Osteoblast (primary cell): Measurements from ENCODE around the gene MARCHF3. TPM values are rescaled to one million over a fixed set of nuclear protein-coding genes. Genes with fewer than 3 reads are reported as not detected.
"Not testable (repeated sequence)": the region's sequence is repeated elsewhere in the genome, so short reads cannot be mapped to it uniquely, and the experiment has no call there.

ENCODE experiments used
- DNase-seq: peaks from one replicate; pipeline ENCODE4 v3.0.0; 2011; ENCODE audit warnings: low spot score, mixed read lengths; ENCODE audit not compliant: insufficient read length; ENCODE audit errors: missing footprints
- H2AFZ ChIP-seq: 2 replicates; pipeline ENCODE4 v1.6.0; 2011; ENCODE audit warnings: mild to moderate bottlenecking, low read length
- H3K27ac ChIP-seq: 2 replicates; pipeline ENCODE4 v1.5.1; 2011; ENCODE audit warnings: mild to moderate bottlenecking, low read depth, low read length, moderate library complexity
- H3K27me3 ChIP-seq: 2 replicates; pipeline ENCODE4 v1.6.0; 2012; ENCODE audit warnings: mild to moderate bottlenecking, control low read depth, inconsistent platforms, low read length, moderate library complexity; ENCODE audit not compliant: insufficient read depth
- H3K36me3 ChIP-seq: 2 replicates; pipeline ENCODE4 v1.5.1; 2011; ENCODE audit warnings: mild to moderate bottlenecking, low read length, control low read depth, moderate library complexity; ENCODE audit not compliant: insufficient read depth
- H3K4me1 ChIP-seq: 2 replicates; pipeline ENCODE4 v1.5.1; 2011; ENCODE audit warnings: mild to moderate bottlenecking, low read length, control low read depth, moderate library complexity; ENCODE audit not compliant: insufficient read depth
- H3K4me2 ChIP-seq: 2 replicates; pipeline ENCODE4 v1.6.0; 2011; ENCODE audit warnings: mild to moderate bottlenecking, low read length; ENCODE audit not compliant: insufficient read depth
- H3K4me3 ChIP-seq: fragments of 200-600 bp; sonication (generic); 3 replicates; pipeline ENCODE4 v1.5.1; 2012; ENCODE audit warnings: mild to moderate bottlenecking, low read length, inconsistent platforms; ENCODE audit not compliant: insufficient read depth
- H3K79me2 ChIP-seq: 2 replicates; pipeline ENCODE4 v1.6.0; 2012; ENCODE audit warnings: mild to moderate bottlenecking, low read length, control low read depth, inconsistent platforms; ENCODE audit not compliant: insufficient read depth
- H3K9me3 ChIP-seq: 2 replicates; pipeline ENCODE4 v1.5.1; 2011; ENCODE audit warnings: low read depth, low read length, control low read depth
- H4K20me1 ChIP-seq: 2 replicates; pipeline ENCODE4 v1.6.0; 2012; ENCODE audit warnings: mild to moderate bottlenecking, low read length, control low read depth; ENCODE audit not compliant: insufficient read depth
- total RNA-seq: library from RNA; depleted of rRNA; stranded (reverse); fragments of >200 nt; gene quantifications from 2 replicates; pipeline ENCODE4 v1.2.3, GENCODE V29; 2012
- TF ChIP-seq, protein P1 (sequence below): IDR thresholded peaks from 2 replicates; pipeline ENCODE4 v1.5.1; 2011; ENCODE audit warnings: mild to moderate bottlenecking, low read depth, low read length, moderate library complexity; ENCODE audit errors: extremely low read depth

MARCHF3 gene
- total RNA-seq, 1 donor: 2.2 TPM

GRCh38 chr5:126900796-126901195 is 129.6 kb downstream of the MARCHF3 start:
- Histone ChIP-seq H3K27ac (no peak overlapping the region), H3K9me3 (no peaks in the 10 kb centered on the region), H3K4me1 (no peaks in the 10 kb centered on the region), H3K4me3 (no peak overlapping the region), H2AFZ (no peak overlapping the region), H3K79me2 (no peaks in the 10 kb centered on the region), H4K20me1 (no peaks in the 10 kb centered on the region), H3K4me2 (no peak overlapping the region), H3K27me3 (no peaks in the 10 kb centered on the region), H3K36me3 (no peaks in the 10 kb centered on the region)
- no peak for DNase-seq
- TF ChIP-seq, protein P1, sequence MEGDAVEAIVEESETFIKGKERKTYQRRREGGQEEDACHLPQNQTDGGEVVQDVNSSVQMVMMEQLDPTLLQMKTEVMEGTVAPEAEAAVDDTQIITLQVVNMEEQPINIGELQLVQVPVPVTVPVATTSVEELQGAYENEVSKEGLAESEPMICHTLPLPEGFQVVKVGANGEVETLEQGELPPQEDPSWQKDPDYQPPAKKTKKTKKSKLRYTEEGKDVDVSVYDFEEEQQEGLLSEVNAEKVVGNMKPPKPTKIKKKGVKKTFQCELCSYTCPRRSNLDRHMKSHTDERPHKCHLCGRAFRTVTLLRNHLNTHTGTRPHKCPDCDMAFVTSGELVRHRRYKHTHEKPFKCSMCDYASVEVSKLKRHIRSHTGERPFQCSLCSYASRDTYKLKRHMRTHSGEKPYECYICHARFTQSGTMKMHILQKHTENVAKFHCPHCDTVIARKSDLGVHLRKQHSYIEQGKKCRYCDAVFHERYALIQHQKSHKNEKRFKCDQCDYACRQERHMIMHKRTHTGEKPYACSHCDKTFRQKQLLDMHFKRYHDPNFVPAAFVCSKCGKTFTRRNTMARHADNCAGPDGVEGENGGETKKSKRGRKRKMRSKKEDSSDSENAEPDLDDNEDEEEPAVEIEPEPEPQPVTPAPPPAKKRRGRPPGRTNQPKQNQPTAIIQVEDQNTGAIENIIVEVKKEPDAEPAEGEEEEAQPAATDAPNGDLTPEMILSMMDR: no peak

GRCh38 chr5:126899476-126899875 is 130.9 kb downstream of the MARCHF3 start:
- Histone ChIP-seq H3K36me3 (no peaks in the 10 kb centered on the region), H3K79me2 (no peaks in the 10 kb centered on the region)
- TF ChIP-seq, protein P1: no peak

DNA sequence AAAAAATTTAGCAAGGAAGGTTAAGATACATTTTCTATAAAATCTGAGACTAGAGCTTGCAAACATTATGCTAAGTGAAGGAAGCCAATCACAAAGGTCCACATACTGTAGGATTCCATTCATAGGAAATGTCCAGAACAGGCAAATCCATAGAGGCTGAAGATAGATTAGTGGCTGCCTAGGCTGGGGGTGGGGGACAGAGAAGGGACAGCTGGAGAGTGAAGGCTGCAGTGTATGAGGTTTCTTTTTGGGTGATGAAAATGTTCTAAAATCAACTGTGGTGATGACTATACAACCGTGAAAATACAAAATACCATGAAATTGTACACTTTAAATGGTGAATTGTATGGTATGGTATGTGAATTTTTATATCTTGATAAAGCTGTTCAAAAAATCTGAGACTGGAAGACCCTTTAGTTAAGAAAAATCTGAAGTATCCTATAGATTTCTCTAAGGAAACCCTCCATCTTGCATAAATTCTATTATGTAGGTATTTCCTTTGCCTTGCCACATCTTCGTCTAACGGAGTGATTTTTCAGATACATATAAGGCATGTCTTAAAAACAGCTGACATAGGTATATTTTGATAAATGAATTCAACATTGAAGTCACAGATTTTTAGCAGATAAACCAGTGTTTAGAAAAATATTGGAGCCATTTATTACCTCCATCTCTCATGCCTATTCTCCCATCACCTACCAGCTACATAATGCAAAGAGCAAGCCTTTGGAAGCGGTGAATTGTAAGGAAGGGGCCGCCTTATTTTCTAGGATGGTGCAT is 132.3 kb downstream of the MARCHF3 start:
- no peaks in the 10 kb centered on the region for H3K27me3 ChIP-seq
- H4K20me1 ChIP-seq: no peaks in the 10 kb centered on the region
- H3K36me3 ChIP-seq: no peaks in the 10 kb centered on the region
- no peaks in the 10 kb centered on the region for H3K79me2 ChIP-seq
- TF ChIP-seq, protein P1: no peak
- no peak overlapping the region for H2AFZ ChIP-seq
- H3K4me1 ChIP-seq: no peaks in the 10 kb centered on the region
- no peaks in the 10 kb centered on the region for H3K9me3 ChIP-seq
- H3K4me2 ChIP-seq: no peak overlapping the region
- no peak overlapping the region for H3K27ac ChIP-seq
- no peak for DNase-seq
- H3K4me3 ChIP-seq: no peak overlapping the region

More at GRCh38 chr5:126899476-126899875, 130.9 kb downstream of the MARCHF3 start:
- H4K20me1 ChIP-seq: no peaks in the 10 kb centered on the region
- H3K27ac ChIP-seq: no peak overlapping the region
- DNase-seq: no peak
- no peaks in the 10 kb centered on the region for H3K27me3 ChIP-seq
- H3K9me3 ChIP-seq: no peaks in the 10 kb centered on the region
- H3K4me1 ChIP-seq: no peaks in the 10 kb centered on the region
- no peak overlapping the region for H2AFZ ChIP-seq
- no peak overlapping the region for H3K4me3 ChIP-seq
- no peak overlapping the region for H3K4me2 ChIP-seq

DNA sequence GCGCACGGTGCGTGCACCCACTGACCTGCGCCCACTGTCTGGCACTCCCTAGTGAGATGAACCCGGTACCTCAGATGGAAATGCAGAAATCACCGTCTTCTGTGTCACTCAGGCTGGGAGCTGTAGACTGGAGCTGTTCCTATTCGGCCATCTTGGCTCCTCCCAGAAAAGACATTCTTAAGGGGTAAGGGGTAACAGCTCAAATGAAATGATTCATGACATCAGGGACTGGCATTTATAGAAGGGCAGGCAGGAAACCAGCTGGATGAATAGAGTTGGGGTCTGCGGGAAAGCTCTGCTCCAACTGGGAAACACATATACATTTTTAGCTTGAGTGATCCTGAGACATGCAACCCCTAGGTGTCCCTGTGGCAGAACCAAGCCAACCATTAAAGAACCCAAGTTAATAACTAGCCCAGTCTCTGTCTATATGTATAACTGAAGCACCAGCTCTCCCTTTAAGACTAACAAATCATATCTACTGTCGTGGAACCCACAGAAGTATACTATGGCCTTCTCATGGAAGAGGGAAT is 134.1 kb downstream of the MARCHF3 start:
- no peaks in the 10 kb centered on the region for H3K4me1 ChIP-seq
- no peak overlapping the region for H3K4me2 ChIP-seq
- no peak overlapping the region for H3K4me3 ChIP-seq
- H4K20me1 ChIP-seq: no peaks in the 10 kb centered on the region
- DNase-seq: no peak
- H3K36me3 ChIP-seq: no peaks in the 10 kb centered on the region
- H3K9me3 ChIP-seq: no peaks in the 10 kb centered on the region
- H3K27me3 ChIP-seq: no peaks in the 10 kb centered on the region
- no peak overlapping the region for H2AFZ ChIP-seq
- TF ChIP-seq, protein P1: no peak
- no peak overlapping the region for H3K27ac ChIP-seq
- H3K79me2 ChIP-seq: no peaks in the 10 kb centered on the region

DNA sequence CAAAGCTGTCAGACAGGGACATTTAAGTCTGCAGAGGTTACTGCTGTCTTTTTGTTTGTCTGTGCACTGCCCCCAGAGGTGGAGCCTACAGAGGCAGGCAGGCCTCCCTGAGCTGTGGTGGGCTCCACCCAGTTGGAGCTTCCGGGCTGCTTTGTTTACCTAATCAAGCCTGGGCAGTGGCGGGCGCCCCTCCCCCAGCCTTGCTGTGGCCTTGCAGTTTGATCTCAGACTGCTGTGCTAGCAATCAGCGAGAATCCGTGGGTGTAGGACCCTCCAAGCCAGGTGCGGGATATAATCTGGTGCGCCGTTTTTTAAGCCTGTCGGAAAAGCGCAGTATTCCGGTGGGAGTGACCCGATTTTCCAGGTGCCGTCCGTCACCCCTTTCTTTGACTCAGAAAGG is 134.6 kb downstream of the MARCHF3 start:
- H3K9me3 ChIP-seq, H3K27ac ChIP-seq, H3K4me2 ChIP-seq, H2AFZ ChIP-seq, H3K79me2 ChIP-seq, H3K4me1 ChIP-seq, H3K27me3 ChIP-seq, H4K20me1 ChIP-seq, H3K36me3 ChIP-seq, DNase-seq, H3K4me3 ChIP-seq: not testable (repeated sequence)

GRCh38 chr5:126890414-126890813 is 139.9 kb downstream of the MARCHF3 start:
- DNase-seq, H4K20me1 ChIP-seq, H3K9me3 ChIP-seq, H3K27ac ChIP-seq, H3K4me1 ChIP-seq, H3K4me3 ChIP-seq, H3K27me3 ChIP-seq, H3K4me2 ChIP-seq, H3K79me2 ChIP-seq, H3K36me3 ChIP-seq, H2AFZ ChIP-seq: not testable (repeated sequence)
